ENCODE data around the gene RAB3C.

The RAB3C gene

GRCh38 chr5:58776559-58776958 is 193.7 kb downstream of the RAB3C start:
- no peak for DNase-seq

- DNase-seq = no peak
Measured at GRCh38 chr5:58778888-58779287, 196.0 kb downstream of the RAB3C start.

DNA sequence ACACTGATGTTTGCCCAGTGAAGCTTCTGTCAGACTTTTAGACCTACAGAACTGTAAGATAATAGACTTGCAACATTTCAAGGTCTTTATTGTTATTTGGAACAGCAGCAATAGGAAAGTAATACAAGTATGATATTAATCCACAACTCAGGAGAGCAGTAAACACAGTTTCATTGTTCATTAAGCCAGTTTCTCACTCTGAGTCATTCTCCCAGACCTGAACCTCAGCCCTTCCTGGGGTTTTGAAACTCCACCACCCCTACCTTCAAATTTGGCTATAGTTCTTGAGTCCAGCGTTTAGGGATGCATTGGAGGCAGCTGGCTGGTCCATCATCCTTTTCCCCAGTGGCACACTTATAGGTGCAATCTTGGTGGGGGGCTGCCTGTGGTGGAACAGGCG is 203.2 kb downstream of the RAB3C start:
- DNase-seq = no peak

- no peak for DNase-seq
Measured at GRCh38 chr5:58786711-58787303, 203.9 kb downstream of the RAB3C start.

DNA sequence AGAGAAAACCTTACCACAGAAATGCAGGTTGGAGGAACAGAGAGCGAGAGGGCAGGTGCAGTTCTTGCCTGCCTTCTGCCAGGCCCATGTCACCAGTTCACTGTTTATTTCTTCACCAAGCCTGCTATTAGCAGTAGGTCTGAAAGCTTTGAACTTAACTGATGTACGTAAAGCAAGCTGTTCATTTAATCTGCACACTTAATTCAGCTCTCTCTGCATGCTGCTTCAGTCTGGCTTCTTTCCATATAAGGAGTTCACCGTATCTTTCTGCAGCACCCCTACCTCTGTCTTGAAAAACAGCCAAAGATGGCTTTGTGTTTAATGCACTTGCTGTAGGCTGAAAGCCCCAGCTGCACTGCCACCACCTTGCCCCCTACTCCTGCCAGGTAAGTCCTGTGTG is 205.1 kb downstream of the RAB3C start:
- peak; percentile 79 to 95 for DNase-seq

DNA sequence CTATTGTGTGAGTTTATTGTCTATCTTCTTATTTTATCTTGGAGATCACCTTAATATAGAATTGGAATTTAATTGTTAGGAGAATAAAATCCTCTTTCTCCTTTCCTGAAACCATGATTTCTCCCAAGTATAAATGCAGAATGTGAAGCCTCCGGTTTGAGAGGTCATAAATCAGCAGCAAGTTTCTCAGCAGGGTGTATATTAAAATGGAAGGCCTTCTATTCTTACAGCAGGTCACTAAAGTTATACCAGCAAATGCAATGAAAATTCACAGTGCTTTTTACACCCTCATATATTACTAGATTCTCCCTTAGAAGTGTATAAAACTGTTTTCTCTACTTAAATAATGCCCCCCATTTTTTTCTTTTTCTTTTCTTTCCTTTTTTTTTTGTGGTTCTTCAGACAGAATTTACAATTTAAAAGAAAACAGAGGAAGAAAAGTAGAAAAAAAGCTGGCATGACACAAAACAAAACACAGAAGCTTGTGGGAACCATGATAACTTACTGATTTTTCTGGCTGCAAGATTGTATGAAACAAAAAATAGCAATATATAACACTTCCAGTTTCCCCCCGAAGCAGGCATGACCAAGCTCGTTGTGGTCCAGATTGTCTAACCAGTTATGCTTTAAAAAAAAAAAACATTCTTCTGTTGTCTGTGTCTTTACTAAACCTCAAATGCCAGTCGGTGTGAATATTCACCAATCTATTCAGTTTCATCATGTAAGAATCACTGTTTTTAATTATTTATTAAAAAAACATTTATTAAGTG is 211.2 kb downstream of the RAB3C start:
- no peak for DNase-seq

GRCh38 chr5:58794875-58795274 is 212.0 kb downstream of the RAB3C start:
- no peak for DNase-seq

DNA sequence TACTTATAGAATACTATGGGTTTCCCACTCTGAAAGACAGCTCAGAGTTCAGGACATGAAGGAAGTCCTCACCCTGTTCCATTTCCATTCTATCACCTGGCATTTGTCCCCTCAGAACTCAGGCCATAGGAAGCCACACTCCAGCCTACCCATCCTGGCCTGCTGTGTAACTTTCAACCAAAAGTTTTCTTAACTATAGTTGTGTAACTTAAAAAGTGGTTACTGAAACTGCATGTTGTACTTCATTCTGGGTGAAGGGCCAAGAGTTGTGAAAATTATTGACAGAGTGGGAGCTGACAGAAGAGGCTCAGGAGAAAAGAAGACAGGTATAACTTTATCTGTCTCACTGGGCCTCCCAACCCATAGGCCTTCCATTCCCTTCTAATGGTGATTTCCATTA is 212.5 kb downstream of the RAB3C start:
- no peak for DNase-seq

- no peak for DNase-seq
Measured at GRCh38 chr5:58797021-58797420, 214.1 kb downstream of the RAB3C start.

DNA sequence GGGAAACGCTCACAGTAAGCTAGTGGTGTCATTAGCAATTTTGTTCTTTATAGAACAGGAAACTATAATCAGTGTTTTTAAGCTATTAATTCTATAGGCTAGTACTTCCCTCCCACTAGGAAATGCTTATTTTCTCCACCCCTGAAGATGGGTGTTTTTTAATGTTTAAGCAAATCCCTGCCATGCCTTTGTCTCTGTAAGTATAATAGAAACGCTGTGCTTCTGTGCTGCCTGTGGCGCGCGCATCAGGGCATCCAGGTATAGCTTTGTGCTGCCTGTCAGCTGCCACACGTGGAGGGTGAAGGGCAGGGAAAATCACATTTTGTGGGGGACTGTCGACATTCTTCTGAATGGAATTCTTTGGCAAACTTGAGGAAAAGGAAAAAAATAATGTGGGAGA is 217.5 kb downstream of the RAB3C start:
- DNase-seq = peak; percentile 71 to 90

GRCh38 chr5:58800861-58801540 is 218.1 kb downstream of the RAB3C start:
- DNase-seq = no peak

- DNase-seq = no peak
Measured at GRCh38 chr5:58803056-58803455, 220.2 kb downstream of the RAB3C start.

DNA sequence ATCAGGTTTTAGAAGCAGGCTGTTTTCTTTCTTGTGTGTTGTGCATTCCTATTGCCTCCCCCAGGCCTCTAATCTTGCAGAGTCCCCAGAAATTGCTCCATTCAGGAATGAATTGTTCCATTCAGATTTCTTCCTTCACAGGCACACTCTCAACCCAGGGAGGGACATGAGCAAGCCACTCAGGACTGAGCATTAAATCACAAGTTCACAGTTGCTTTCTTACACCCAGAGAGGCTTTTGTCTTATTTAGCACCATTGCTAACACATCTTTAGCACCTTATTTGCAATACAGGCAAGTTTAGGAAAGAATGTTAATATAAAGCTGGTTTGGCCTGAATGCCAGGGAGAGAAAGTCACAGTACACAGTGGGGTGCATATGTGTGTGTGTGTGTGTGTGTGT is 221.4 kb downstream of the RAB3C start:
- no peak for DNase-seq

GRCh38 chr5:58810086-58810485 is 227.2 kb downstream of the RAB3C start:
- no peak for DNase-seq

DNA sequence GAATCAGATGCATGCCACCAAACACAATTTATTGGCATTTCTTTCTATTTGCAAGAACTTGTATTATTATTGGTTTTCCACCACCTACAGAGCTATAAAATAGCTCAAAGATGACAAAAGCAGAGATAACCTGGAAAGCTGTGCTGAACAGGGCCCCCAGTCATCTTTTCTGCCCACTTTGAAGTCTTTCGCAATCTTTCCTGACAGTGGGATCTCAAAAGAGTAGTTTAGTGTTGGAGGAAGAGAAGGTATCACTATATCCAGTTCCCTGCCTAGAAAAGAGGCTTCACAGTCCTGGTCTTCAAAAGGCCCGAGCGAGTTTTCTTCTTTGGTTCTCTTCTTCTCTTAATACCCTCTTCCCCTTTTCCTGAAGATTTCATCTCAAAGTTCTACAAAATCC is 231.0 kb downstream of the RAB3C start:
- DNase-seq = no peak

- DNase-seq = peak in 1 of 2 experiments; percentile 23
Measured at GRCh38 chr5:58816181-58816731, 233.4 kb downstream of the RAB3C start.

- peak in 1 of 2 experiments; percentile 7 for DNase-seq
Measured at GRCh38 chr5:58818465-58818864, 235.6 kb downstream of the RAB3C start.

GRCh38 chr5:58825441-58825840 is 242.6 kb downstream of the RAB3C start:
- DNase-seq = no peak

DNA sequence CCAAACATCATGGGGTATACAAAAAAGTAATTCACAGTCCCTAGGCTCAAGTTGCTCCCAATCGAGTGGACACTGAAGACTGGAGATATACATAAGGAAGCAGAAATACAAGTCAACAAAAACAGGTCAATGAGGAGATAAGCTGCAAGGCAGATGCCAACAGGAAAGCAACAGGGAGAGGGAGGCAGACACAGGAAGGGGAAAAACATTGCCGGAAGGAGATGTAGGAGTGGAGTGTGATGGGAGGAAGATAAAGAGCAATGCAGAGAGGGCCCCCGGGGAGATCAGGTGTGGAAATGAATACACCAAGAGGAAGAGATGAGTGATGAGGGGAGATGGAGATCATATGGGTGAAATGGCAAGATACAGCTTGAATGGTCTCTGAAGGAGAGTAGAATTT is 243.0 kb downstream of the RAB3C start:
- DNase-seq = no peak

GRCh38 chr5:58827463-58827862 is 244.6 kb downstream of the RAB3C start:
- no peak for DNase-seq

GRCh38 chr5:58828258-58828657 is 245.4 kb downstream of the RAB3C start:
- no peak for DNase-seq

DNA sequence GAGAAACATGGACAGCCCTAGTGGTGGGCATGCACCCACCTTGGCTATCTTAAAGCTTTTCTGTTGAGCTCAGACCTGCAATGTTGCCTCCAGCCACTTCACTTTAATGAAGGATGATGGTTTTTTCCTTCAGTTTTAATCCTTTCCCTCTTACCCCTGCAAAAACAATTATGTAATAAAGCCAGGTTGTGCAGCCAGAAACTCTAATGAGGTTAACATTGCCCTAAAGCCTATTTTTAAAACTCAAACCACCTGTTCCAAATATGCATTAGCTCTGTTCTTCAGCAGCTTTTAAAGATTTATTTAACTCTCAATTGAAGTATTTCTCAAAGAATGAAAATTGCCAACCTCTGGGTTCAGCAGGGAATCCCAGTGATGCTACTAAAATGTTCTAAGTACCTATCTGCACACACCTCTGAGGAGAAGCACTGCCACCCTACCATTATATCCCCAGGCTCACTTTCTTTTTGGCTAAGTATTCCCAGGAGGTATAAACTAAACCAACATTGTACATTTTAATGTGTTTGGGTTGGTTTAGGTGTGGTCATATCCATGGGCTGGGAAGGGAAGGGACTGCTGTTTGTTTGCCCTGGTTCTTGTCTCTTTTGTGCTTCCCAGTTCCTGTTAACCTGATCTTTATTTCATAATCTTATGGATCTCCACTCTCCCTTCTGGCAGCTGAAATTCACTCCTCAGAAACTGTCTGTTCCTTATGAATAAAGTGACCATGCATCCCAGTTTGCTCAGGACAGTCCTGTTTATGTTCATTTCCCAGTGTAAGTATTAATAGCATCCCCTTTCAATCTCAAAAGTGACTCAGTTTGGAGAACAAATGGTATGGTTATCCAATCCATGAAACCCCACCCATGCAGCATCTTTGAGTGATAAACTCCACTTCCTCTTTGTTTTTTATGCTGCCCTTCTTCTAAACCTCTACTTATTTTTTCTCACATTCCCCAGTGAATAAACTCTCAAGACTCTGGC is 251.7 kb downstream of the RAB3C start:
- no peak for DNase-seq

- no peak for DNase-seq
Measured at GRCh38 chr5:58836351-58836750, 253.5 kb downstream of the RAB3C start.

All from NCI-H2081 (cell line).